Panc1 (cell line): Measurements from ENCODE around the gene LATS2. TPM values are rescaled to one million over a fixed set of nuclear protein-coding genes. Genes with fewer than 3 reads are reported as not detected.

Experiments
- ATAC-seq: fragments of 200-7000 bp; cut with Tn5 transposase; 2 replicates; pipeline ENCODE4 v1.9.1; 2020; ENCODE audit warnings: mild to moderate bottlenecking, moderate library complexity
- BruUV-seq: library from RNA; stranded (reverse); fragments of 400-500 nt; replicated peaks from 2 replicates; lab custom pipeline; 2021; lab: Mats Ljungman, UMichigan
- CTCF ChIA-PET: fragments of 300-600 bp; sonication (Branson Sonifier 250); formaldehyde crosslinking; loops from one replicate; lab custom pipeline; 2022; ENCODE audit warnings: antibody characterized with exemption; lab: Charles Lee
- POLR2A ChIA-PET: fragments of 300-600 bp; sonication (Branson Sonifier 250); formaldehyde crosslinking; loops from one replicate; lab custom pipeline; 2022; ENCODE audit warnings: antibody characterized with exemption; lab: Charles Lee
- DNase-seq: peaks from one replicate; pipeline ENCODE4 v3.0.0-alpha.2; 2010; ENCODE audit warnings: low read depth, low spot score
- H3K27ac ChIP-seq: 2 replicates; pipeline ENCODE4 v1.5.1; 2011; ENCODE audit warnings: mild to moderate bottlenecking, low read length, inconsistent platforms
- H3K27me3 ChIP-seq: fragments of 200-500 bp; sonication (Bioruptor generic); 2 replicates; pipeline ENCODE4 v1.6.0; 2014; ENCODE audit warnings: low read length, inconsistent platforms; ENCODE audit not compliant: control insufficient read depth, insufficient read depth
- H3K36me3 ChIP-seq: fragments of 200-500 bp; sonication (Bioruptor generic); 2 replicates; pipeline ENCODE4 v1.5.1; 2014; ENCODE audit warnings: inconsistent platforms, mild to moderate bottlenecking, low read length, moderate library complexity; ENCODE audit not compliant: control insufficient read depth, insufficient read depth
- H3K4me1 ChIP-seq: 2 replicates; pipeline ENCODE4 v1.5.1; 2011; ENCODE audit warnings: inconsistent platforms, mild to moderate bottlenecking, low read length, moderate library complexity; ENCODE audit not compliant: control insufficient read depth, insufficient read depth
- H3K4me3 ChIP-seq, 2 experiments: 2 replicates each; pipeline ENCODE4 v1.5.1; 2011 to 2012; ENCODE audit warnings: low read depth in 2 of 2, low read length in 2 of 2, mild to moderate bottlenecking in 2 of 2, inconsistent platforms in 1 of 2, moderate library complexity in 1 of 2
- H3K9me3 ChIP-seq: fragments of 200-500 bp; sonication (Bioruptor generic); 2 replicates; pipeline ENCODE4 v1.5.1; 2014; ENCODE audit warnings: low read depth, mild to moderate bottlenecking, inconsistent platforms, low read length, moderate library complexity; ENCODE audit not compliant: control insufficient read depth, insufficient read depth
- CTCF ChIP-seq: fragments of 450-650 bp; IDR thresholded peaks from 2 replicates; pipeline ENCODE4 v1.5.1; 2017; ENCODE audit warnings: mild to moderate bottlenecking
- POLR2AphosphoS5 ChIP-seq: IDR thresholded peaks from 2 replicates; pipeline ENCODE4 v1.6.1; 2012; ENCODE audit warnings: mild to moderate bottlenecking, low read depth, low read length, moderate library complexity
- REST ChIP-seq, 2 experiments: IDR thresholded peaks; 2 replicates each; pipeline ENCODE4 v1.6.1; 2011 to 2012; ENCODE audit warnings: low read depth in 2 of 2, control low read depth in 1 of 2, low read length in 1 of 2, mild to moderate bottlenecking in 1 of 2, moderate library complexity in 1 of 2; ENCODE audit not compliant: insufficient read depth in 1 of 2
- SIN3A ChIP-seq: IDR thresholded peaks from 2 replicates; pipeline ENCODE4 v1.6.1; 2012; ENCODE audit warnings: low read depth, mild to moderate bottlenecking, low read length, moderate library complexity, borderline replicate concordance; ENCODE audit not compliant: insufficient read depth
- TCF7L2 ChIP-seq: IDR thresholded peaks from 2 replicates; pipeline ENCODE4 v1.6.1; 2011; ENCODE audit warnings: mild to moderate bottlenecking, low read depth, low read length, inconsistent platforms
- in situ Hi-C: cut with HindIII; loops from 2 replicates; pipeline ENCODE4 v1.10.0; 2016; ENCODE audit warnings: low sequenced_read_pairs, low pct_unique_long_range_greater_than_20kb
- intact Hi-C: fragments of 100-400 bp; cut with micrococcal nuclease; formaldehyde crosslinking; loops from one replicate; pipeline ENCODE4 v1.10.0; 2022; ENCODE audit not compliant: unreplicated experiment
- total RNA-seq: library from RNA; stranded (reverse); gene quantifications from one replicate; pipeline ENCODE4 v1.2.1, GENCODE V29; 2021; ENCODE audit not compliant: unreplicated experiment

The LATS2 gene
- total RNA-seq, 1 experiment from 2014 or later: 24.5 TPM

- Histone ChIP-seq H3K36me3 (no peaks in the 10 kb centered on the region), H3K4me1 (peaks cover 11% of the 10 kb centered on the region), H3K9me3 (no peaks in the 10 kb centered on the region), H3K27me3 (no peaks in the 10 kb centered on the region), H3K27ac (no peak overlapping the region), H3K4me3 (no peak overlapping the region)
- ChIA-PET POLR2A (no interaction called here), CTCF (no interaction called here)
- intact Hi-C loops (no loop called here), in situ Hi-C loops (no loop called here)
- BruUV-seq: no TSS peak
- DNase-seq (no peak), ATAC-seq (no peak)
- no peak for TF ChIP-seq POLR2AphosphoS5
- TF ChIP-seq REST (IDR thresholded peaks at IDR 0.05; ENCODE audit: insufficient read depth in 1 of 2, low read depth in 2 of 2, low read length in 1 of 2): no peak
- TF ChIP-seq TCF7L2: no peak
- TF ChIP-seq SIN3A: no peak
- TF ChIP-seq CTCF: no peak
Measured at GRCh38 chr13:21077788-21078353, 16.5 kb upstream of the LATS2 start.

DNA sequence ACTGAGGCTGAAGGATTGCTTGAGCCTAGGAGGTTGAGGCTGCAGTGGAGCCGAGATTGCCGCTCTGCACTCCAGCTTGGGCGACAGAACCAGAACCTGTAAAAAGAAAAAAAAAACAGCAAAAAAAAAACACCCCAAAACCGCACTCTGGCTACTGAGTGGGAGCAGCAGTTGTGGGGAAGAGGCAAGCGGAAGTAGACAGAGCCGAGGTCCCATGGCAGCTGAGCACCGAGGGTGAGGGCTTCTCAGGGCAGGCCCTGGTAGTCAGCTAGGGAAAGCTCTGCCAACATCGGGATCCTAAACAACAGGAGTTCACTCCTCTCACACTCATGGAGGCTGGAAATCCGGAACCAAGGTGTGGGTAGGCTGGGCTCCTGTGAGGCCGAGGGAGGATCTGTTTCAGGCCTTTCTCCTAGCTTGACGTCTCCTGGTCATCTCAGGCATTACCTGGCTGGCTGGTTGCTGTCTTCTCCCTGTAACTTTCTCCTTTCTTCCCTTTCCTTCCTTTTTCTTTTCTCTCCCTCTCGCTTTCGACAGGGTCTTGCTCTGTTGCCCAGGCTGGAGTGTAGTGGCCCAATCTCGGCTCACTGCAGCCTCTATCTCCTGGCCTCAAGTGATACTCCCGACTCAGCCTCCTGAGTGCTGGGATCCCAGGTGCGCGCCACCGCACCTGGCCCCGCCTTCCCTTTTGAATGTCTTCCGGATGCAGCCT lies 15.8 kb upstream of the LATS2 start:
- CTCF ChIA-PET: no interaction called here
- in situ Hi-C loops: no loop called here

More for the DNA sequence above, 15.8 kb upstream of the LATS2 start:
- Histone ChIP-seq H3K36me3 (no peaks in the 10 kb centered on the region), H3K27me3 (no peaks in the 10 kb centered on the region), H3K9me3 (no peaks in the 10 kb centered on the region), H3K4me1 (peaks cover 11% of the 10 kb centered on the region), H3K27ac (no peak overlapping the region), H3K4me3 (no peak overlapping the region)
- DNase-seq: no peak
- ATAC-seq: no peak
- POLR2A ChIA-PET: no interaction called here
- intact Hi-C loops: no loop called here
- no TSS peak for BruUV-seq
- TF ChIP-seq CTCF: no peak
- no peak for TF ChIP-seq SIN3A
- TF ChIP-seq REST (IDR thresholded peaks at IDR 0.05; ENCODE audit: insufficient read depth in 1 of 2, low read depth in 2 of 2, low read length in 1 of 2): no peak
- TF ChIP-seq POLR2AphosphoS5: no peak
- TF ChIP-seq TCF7L2: no peak
